ENCODE measurements around the gene TEX50.
"Not testable (repeated sequence)": the region's sequence is repeated elsewhere in the genome, so short reads cannot be mapped to it uniquely, and the experiment has no call there.

The TEX50 gene

GRCh38 chr1:173635116-173635515 lies at the start of gene TEX50:
TEX50 (plus strand) TSS chr1:173635338; CDS start chr1:173635522, 184 bp downstream.
- no peak for DNase-seq (ENCODE audit: low spot score)

GRCh38 chr1:173590557-173590956 lies 44.6 kb upstream of the TEX50 start:
- no peak for DNase-seq (ENCODE audit: low spot score)

- not testable (repeated sequence) for DNase-seq (ENCODE audit: low spot score)
Measured at GRCh38 chr1:173591138-173591537, 44.0 kb upstream of the TEX50 start.

- DNase-seq (ENCODE audit: low spot score): no peak
Measured at GRCh38 chr1:173596097-173596825, 38.9 kb upstream of the TEX50 start.

- DNase-seq (ENCODE audit: low spot score): no peak
Measured at GRCh38 chr1:173601588-173601987, 33.5 kb upstream of the TEX50 start.

GRCh38 chr1:173603056-173603591 lies 32.0 kb upstream of the TEX50 start, which contains the start of gene SLC9C2:
SLC9C2 (minus strand) TSS chr1:173603072; CDS start chr1:173601776, 1,296 bp downstream.
- DNase-seq (ENCODE audit: low spot score): peak; percentile 32

GRCh38 chr1:173608503-173609216 lies 26.5 kb upstream of the TEX50 start:
- no peak for DNase-seq (ENCODE audit: low spot score)

- not testable (repeated sequence) for DNase-seq (ENCODE audit: low spot score)
Measured at GRCh38 chr1:173613086-173613485, 22.1 kb upstream of the TEX50 start.

GRCh38 chr1:173616859-173617258 lies 18.3 kb upstream of the TEX50 start:
- no peak for DNase-seq (ENCODE audit: low spot score)

GRCh38 chr1:173627269-173627668 lies 7.9 kb upstream of the TEX50 start:
- DNase-seq (ENCODE audit: low spot score): no peak

GRCh38 chr1:173628888-173629287 lies 6.2 kb upstream of the TEX50 start:
- DNase-seq (ENCODE audit: low spot score): no peak

- DNase-seq (ENCODE audit: low spot score): not testable (repeated sequence)
Measured at GRCh38 chr1:173637236-173638042, 2.3 kb downstream of the TEX50 start.

- no peak for DNase-seq (ENCODE audit: low spot score)
Measured at GRCh38 chr1:173638043-173639021, 3.2 kb downstream of the TEX50 start.

- DNase-seq (ENCODE audit: low spot score): no peak
Measured at GRCh38 chr1:173639102-173639501, 4.0 kb downstream of the TEX50 start.

GRCh38 chr1:173642450-173643139 lies 7.5 kb downstream of the TEX50 start:
- not testable (repeated sequence) for DNase-seq (ENCODE audit: low spot score)

GRCh38 chr1:173646656-173647055 lies 11.5 kb downstream of the TEX50 start:
- no peak for DNase-seq (ENCODE audit: low spot score)

- no peak for DNase-seq (ENCODE audit: low spot score)
Measured at GRCh38 chr1:173648880-173649605, 13.9 kb downstream of the TEX50 start.

GRCh38 chr1:173660306-173660705 lies 25.2 kb downstream of the TEX50 start:
- no peak for DNase-seq (ENCODE audit: low spot score)

GRCh38 chr1:173661271-173661670 lies 26.1 kb downstream of the TEX50 start:
- no peak for DNase-seq (ENCODE audit: low spot score)

- DNase-seq (ENCODE audit: low spot score): no peak
Measured at GRCh38 chr1:173661763-173662162, 26.6 kb downstream of the TEX50 start.
